Measurements from ENCODE around the gene NKD2. TPM values are rescaled to one million over a fixed set of nuclear protein-coding genes. Genes with fewer than 3 reads are reported as not detected.

Gene NKD2
- total and polyA plus RNA-seq, 2 of the 4 experiments (the other 2 are of a cell fraction), result not detected

DNA sequence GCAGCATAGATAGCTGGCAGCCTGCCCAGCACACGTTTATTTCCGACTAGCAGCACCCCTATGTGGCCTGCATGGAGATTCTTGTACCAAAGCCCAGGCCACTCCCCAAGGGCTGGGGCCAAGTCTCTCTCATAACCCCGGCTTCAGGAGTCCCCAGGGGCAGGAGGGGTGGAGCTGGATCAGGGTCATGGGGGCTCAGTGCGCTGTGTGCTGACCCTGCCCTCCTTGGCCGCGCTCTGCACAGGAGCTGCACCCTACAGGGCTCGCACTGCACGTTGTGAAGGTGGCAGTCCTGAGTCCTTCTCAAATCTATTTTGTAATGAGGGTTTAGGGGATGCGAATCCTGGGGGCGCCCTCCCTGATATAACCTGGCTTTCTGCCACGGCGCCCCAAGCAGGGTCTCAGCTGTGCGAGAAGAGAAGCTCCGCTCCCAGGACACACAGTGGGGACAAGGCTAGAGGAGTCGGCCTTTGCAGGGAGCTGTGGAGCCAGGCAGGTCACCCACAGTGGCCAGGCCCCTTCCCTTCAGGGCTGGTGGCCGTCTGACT is 28.6 kb downstream of the NKD2 start:
- no peak overlapping the region for H3K56ac ChIP-seq (ENCODE audit: extremely low read depth, insufficient read depth, low read length)
- no peak overlapping the region for H3K9ac ChIP-seq (ENCODE audit: low read depth, low read length)
- no peak overlapping the region for H3K23ac ChIP-seq (ENCODE audit: low read depth, low read length)
- no peaks in the 10 kb centered on the region for H4K20me1 ChIP-seq (ENCODE audit: insufficient read depth, low read length)
- H2AK5ac ChIP-seq (ENCODE audit: low read depth, low read length), result no peak overlapping the region
- no peaks in the 10 kb centered on the region for H3K79me1 ChIP-seq (ENCODE audit: low read depth in 1 of 2, low read length in 2 of 2)
- no peak overlapping the region for H3K4ac ChIP-seq (ENCODE audit: low read depth, low read length)
- WGBS, 2 experiments (ENCODE audit: extremely low coverage in 2 of 2, insufficient read length in 1 of 2), result 77% methylated on average over 5 of the region's 16 CpGs; no CpG with 5 or more reads in 1 of the 2 experiments
- ATAC-seq (ENCODE audit: low read depth), result no peak
- H4K91ac ChIP-seq (ENCODE audit: insufficient read depth, low read depth, low read length), result no peak overlapping the region
- H2BK20ac ChIP-seq (ENCODE audit: low read depth, low read length), result no peak overlapping the region
- H3K18ac ChIP-seq (ENCODE audit: low read depth, low read length), result no peak overlapping the region
- CTCF ChIA-PET, result no interaction called here
- DNase-seq, result no peak
- TF ChIP-seq RAD21 (IDR thresholded peaks at IDR 0.05; ENCODE audit: low read length) (no peak), MAFK (IDR thresholded peaks at IDR 0.05; ENCODE audit: low read depth, low read length) (no peak)
- H2AFZ ChIP-seq (replicated peaks; ENCODE audit: low read length, poor library complexity), result no peak overlapping the region
- H2BK5ac ChIP-seq (ENCODE audit: low read depth, low read length, poor library complexity, severe bottlenecking), result no peak overlapping the region
- peaks cover 6% of the 10 kb centered on the region; the same call in 1 of the 2 replicates for H3K9me3 ChIP-seq (ENCODE audit: control insufficient read depth, insufficient read depth, low read length)
- no peak overlapping the region for H4K5ac ChIP-seq (ENCODE audit: low read depth, low read length)
- H3K27me3 ChIP-seq (ENCODE audit: control insufficient read depth, insufficient read depth, low read length), result peaks cover 1% of the 10 kb centered on the region; the same call in 1 of the 2 replicates
- H3K4me3 ChIP-seq (ENCODE audit: insufficient read depth, low read depth, low read length), result no peak overlapping the region
- no peaks in the 10 kb centered on the region for H3K4me1 ChIP-seq (ENCODE audit: control insufficient read depth, insufficient read depth, low read length)
- POLR2A ChIA-PET (ENCODE audit: unreplicated experiment), result no interaction called here
- H3K4me2 ChIP-seq (ENCODE audit: low read depth, low read length), result no peak overlapping the region
- intact Hi-C loops (cut with micrococcal nuclease) (no loop called here), dilution Hi-C loops (cut with HindIII; ENCODE audit: low sequenced_read_pairs, unreplicated experiment) (no loop called here), in situ Hi-C loops (cut with MboI; ENCODE audit: low sequenced_read_pairs) (no loop called here)
- no peaks in the 10 kb centered on the region for H3K9me1 ChIP-seq (ENCODE audit: insufficient read depth, low read length)
- no peak overlapping the region for H3K14ac ChIP-seq (replicated peaks; ENCODE audit: low read depth, low read length)
- no TSS peak for BruUV-seq (replicated peaks)
- no peak overlapping the region for H3K27ac ChIP-seq (ENCODE audit: insufficient read depth, low read length)
- no peak overlapping the region for H2AK9ac ChIP-seq (replicated peaks; ENCODE audit: low read depth, low read length, poor library complexity)
- no peaks in the 10 kb centered on the region for H3K36me3 ChIP-seq (ENCODE audit: control insufficient read depth, insufficient read depth, low read length)
- no peak overlapping the region for H2BK15ac ChIP-seq (ENCODE audit: low read depth, low read length)
- H4K8ac ChIP-seq (ENCODE audit: low read depth in 2 of 2, low read length in 2 of 2), result no peak overlapping the region
- no peak overlapping the region for H2BK120ac ChIP-seq (ENCODE audit: low read depth, low read length)

Measured in IMR-90 (cell line).